Mesodermal cell (in vitro differentiated cells): Measurements from ENCODE around the gene RAB36.

Source experiments
- H3K27ac ChIP-seq: 2 replicates; pipeline ENCODE4 v1.7.0; 2013; ENCODE audit warnings: mild to moderate bottlenecking, low read depth, low read length, moderate library complexity; ENCODE audit not compliant: severe bottlenecking
- H3K36me3 ChIP-seq: 2 replicates; pipeline ENCODE4 v1.7.1; 2013; ENCODE audit warnings: mild to moderate bottlenecking, low read length, moderate library complexity; ENCODE audit not compliant: control insufficient read depth, insufficient read depth
- H3K4me1 ChIP-seq: one replicate; pipeline ENCODE4 v1.7.1; 2013; ENCODE audit warnings: mild to moderate bottlenecking, low read length; ENCODE audit not compliant: insufficient read depth, control insufficient read depth, poor library complexity, severe bottlenecking
- H3K4me3 ChIP-seq: 2 replicates; pipeline ENCODE4 v1.7.0; 2013; ENCODE audit warnings: low read length, control low read depth, mild to moderate bottlenecking; ENCODE audit not compliant: insufficient read depth, poor library complexity, severe bottlenecking; ENCODE audit errors: extremely low read depth
- H3K9me3 ChIP-seq: 2 replicates; pipeline ENCODE4 v1.7.1; 2013; ENCODE audit warnings: mild to moderate bottlenecking, low read length, moderate library complexity; ENCODE audit not compliant: control insufficient read depth
- WGBS, 2 experiments: methylation state at CpG; one replicate each; pipeline ENCODE4 v1.1.5; 2013; ENCODE audit warnings: missing lambda C conversion rate in 2 of 2; ENCODE audit not compliant: insufficient coverage in 2 of 2; 5-methylcytosine and 5-hydroxymethylcytosine counted together

Gene RAB36

GRCh38 chr22:23154461-23154860 is 9.2 kb downstream of the RAB36 start:
- H3K9me3 ChIP-seq = no peaks in the 10 kb centered on the region
- 90 to 91% methylated on average over 2 to 4 of the region's 5 CpGs for WGBS, 2 experiments
- no peak overlapping the region for H3K4me3 ChIP-seq
- no peak overlapping the region for H3K27ac ChIP-seq
- no peaks in the 10 kb centered on the region for H3K36me3 ChIP-seq
- H3K4me1 ChIP-seq = peaks cover 6% of the 10 kb centered on the region

DNA sequence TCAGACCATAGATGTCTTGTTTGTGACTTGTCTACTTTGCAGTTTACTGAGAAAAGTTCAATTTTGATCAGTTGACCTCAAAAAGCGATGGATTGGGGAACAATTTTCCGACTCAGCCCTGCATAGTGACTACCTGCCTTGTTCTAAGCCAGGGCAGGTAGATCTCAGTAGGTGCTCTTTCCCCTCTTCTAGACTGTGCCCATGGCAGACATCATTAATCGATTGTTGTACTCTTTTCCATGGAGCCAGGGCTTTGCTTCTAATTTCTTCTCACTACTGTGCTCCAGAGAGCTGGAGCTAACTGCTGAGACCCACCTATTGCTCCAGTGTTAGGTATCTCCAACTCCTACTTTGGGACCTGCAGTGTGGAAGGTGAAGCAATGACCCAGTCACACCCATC is 9.9 kb downstream of the RAB36 start:
- WGBS, 2 experiments = 91 to 94% methylated on average over 3 of the region's 3 CpGs
- peaks cover 6% of the 10 kb centered on the region for H3K4me1 ChIP-seq
- no peaks in the 10 kb centered on the region for H3K36me3 ChIP-seq
- H3K27ac ChIP-seq = no peak overlapping the region
- H3K9me3 ChIP-seq = no peaks in the 10 kb centered on the region
- H3K4me3 ChIP-seq = no peak overlapping the region

- Histone ChIP-seq H3K27ac (no peak overlapping the region), H3K4me3 (no peak overlapping the region), H3K4me1 (peaks cover 6% of the 10 kb centered on the region), H3K36me3 (no peaks in the 10 kb centered on the region), H3K9me3 (no peaks in the 10 kb centered on the region)
- 94 to 100% methylated on average over 7 to 9 of the region's 9 CpGs for WGBS, 2 experiments
Observed at GRCh38 chr22:23155831-23156230, 10.6 kb downstream of the RAB36 start.

DNA sequence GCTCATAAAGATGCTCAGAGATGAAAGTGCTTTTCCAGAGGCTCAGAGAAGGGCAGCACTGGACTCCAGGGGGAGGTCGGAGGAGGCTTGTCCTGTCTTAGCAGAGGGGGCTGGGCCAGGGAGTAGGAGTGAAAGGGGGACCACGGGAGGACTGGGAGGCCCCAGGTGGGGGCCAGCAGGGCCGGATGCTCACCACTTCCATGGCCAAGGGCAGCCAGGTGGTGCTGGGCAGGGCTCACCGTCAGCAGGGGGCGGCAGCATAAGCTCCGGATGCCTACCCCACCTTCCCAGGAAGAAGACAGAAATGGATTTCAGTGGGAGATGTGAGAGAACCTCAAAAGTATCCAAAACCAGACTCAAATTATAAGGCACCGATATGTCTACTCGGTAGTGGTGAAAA is 11.0 kb downstream of the RAB36 start:
- no peaks in the 10 kb centered on the region for H3K9me3 ChIP-seq
- WGBS, 2 experiments = 58 to 59% methylated on average over 4 to 5 of the region's 8 CpGs
- no peaks in the 10 kb centered on the region for H3K36me3 ChIP-seq
- no peak overlapping the region for H3K4me3 ChIP-seq
- no peak overlapping the region for H3K27ac ChIP-seq
- peaks cover 6% of the 10 kb centered on the region for H3K4me1 ChIP-seq

DNA sequence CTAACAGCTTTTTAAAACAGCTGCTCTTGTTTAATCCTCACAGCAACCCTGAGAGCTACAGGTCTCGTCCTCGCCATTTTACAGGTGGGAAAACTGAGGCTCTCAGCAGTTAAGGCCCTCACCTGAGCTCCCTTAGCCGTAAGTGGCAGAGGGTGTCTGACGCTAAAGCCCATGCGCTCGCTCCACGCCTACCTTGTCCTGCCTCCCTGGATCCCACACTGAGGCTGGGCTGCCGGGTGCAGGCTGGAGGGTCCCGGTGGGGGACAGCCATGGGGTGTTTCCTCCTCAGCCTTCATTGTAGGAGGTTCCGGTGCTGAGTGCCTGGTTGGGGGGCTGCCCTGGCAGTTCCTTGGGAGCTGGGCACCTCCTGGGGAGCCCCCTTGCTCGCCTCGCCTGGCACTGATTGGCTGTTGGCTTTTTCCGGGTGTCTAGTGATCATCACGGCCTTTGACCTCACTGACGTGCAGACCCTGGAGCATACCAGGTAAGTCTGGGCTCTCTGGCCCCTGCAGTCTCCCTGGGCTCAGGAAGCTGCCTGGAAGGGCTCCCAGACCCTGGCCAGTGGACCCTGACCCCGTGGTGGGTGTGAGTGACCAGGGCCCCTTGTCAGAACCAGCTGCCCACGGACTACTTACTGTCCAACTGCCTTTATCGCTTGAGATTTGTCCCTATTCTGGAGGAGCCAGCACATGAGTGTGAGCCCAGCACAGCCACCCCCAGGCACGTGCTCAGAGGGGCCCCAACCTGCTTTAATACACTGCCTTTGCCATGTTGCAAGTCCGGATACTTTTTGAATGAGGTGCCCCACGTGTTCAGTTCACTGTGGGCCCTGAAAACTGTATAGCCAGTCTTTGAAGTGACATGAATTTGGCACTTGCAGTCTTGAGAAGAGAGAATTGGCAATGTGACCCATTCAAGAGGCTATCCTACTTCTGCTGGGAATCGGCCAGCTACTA is 12.6 kb downstream of the RAB36 start:
- WGBS, 2 experiments = 88 to 92% methylated on average over 19 to 21 of the region's 22 CpGs
- H3K4me3 ChIP-seq = no peak overlapping the region
- H3K36me3 ChIP-seq = no peaks in the 10 kb centered on the region
- no peak overlapping the region for H3K27ac ChIP-seq
- H3K9me3 ChIP-seq = no peaks in the 10 kb centered on the region
- no peaks in the 10 kb centered on the region for H3K4me1 ChIP-seq

GRCh38 chr22:23158516-23159290 is 13.4 kb downstream of the RAB36 start:
- no peak overlapping the region for H3K4me3 ChIP-seq
- H3K4me1 ChIP-seq = no peaks in the 10 kb centered on the region
- WGBS, 2 experiments = 76 to 91% methylated on average over 9 of the region's 14 CpGs
- H3K36me3 ChIP-seq = no peaks in the 10 kb centered on the region
- H3K9me3 ChIP-seq = no peaks in the 10 kb centered on the region
- H3K27ac ChIP-seq = no peak overlapping the region

- 92 to 93% methylated on average over 6 of the region's 6 CpGs for WGBS, 2 experiments
- Histone ChIP-seq H3K27ac (no peak overlapping the region), H3K4me1 (no peaks in the 10 kb centered on the region), H3K9me3 (no peaks in the 10 kb centered on the region), H3K4me3 (no peak overlapping the region), H3K36me3 (no peaks in the 10 kb centered on the region)
Observed at GRCh38 chr22:23159291-23159630, 14.0 kb downstream of the RAB36 start.

- H3K9me3 ChIP-seq = no peaks in the 10 kb centered on the region
- whole genome bisulfite sequencing, 2 experiments = 90 to 91% methylated on average over 4 of the region's 4 CpGs
- no peak overlapping the region for H3K4me3 ChIP-seq
- no peaks in the 10 kb centered on the region for H3K4me1 ChIP-seq
- no peak overlapping the region for H3K27ac ChIP-seq
- no peaks in the 10 kb centered on the region for H3K36me3 ChIP-seq
Observed at GRCh38 chr22:23161029-23161428, 15.8 kb downstream of the RAB36 start.

- 88 to 94% methylated on average over 10 to 13 of the region's 13 CpGs for WGBS, 2 experiments
- no peaks in the 10 kb centered on the region for H3K36me3 ChIP-seq
- no peak overlapping the region for H3K27ac ChIP-seq
- no peaks in the 10 kb centered on the region for H3K4me1 ChIP-seq
- H3K4me3 ChIP-seq = no peak overlapping the region
- H3K9me3 ChIP-seq = no peaks in the 10 kb centered on the region
Observed at GRCh38 chr22:23161574-23161973, 16.3 kb downstream of the RAB36 start.

GRCh38 chr22:23163665-23164064 is 18.4 kb downstream of the RAB36 start:
- 93 to 95% methylated on average over 7 to 8 of the region's 8 CpGs for WGBS, 2 experiments
- no peaks in the 10 kb centered on the region for H3K9me3 ChIP-seq
- H3K4me1 ChIP-seq = no peaks in the 10 kb centered on the region
- H3K36me3 ChIP-seq = no peaks in the 10 kb centered on the region
- no peak overlapping the region for H3K27ac ChIP-seq
- no peak overlapping the region for H3K4me3 ChIP-seq

DNA sequence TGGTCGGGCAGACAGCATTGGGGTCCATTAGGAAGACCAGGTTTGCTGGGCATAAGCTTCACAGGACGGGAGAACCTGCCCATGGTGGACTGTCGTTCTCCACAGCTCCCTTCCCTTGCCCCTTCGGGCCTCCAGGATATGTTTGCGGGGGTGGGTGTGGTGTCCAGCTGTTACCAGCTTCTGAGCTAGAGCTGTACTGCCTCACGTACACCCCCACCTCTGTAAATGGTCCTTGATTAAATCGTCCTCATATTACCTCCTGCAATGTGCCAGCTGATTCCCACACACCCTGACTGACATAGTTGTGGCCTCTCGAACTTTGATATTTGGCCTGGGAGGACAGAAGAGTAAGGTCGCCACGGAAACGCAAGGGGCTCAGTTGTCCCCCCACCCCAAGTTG is 18.8 kb downstream of the RAB36 start:
- Histone ChIP-seq H3K4me1 (no peaks in the 10 kb centered on the region), H3K4me3 (no peak overlapping the region), H3K36me3 (no peaks in the 10 kb centered on the region), H3K27ac (no peak overlapping the region), H3K9me3 (no peaks in the 10 kb centered on the region)
- 90 to 94% methylated on average over 10 to 11 of the region's 11 CpGs for WGBS, 2 experiments
